A204.1 (cell line): ENCODE measurements around the gene FOSL1.

Experiments
- FAIRE-seq: peaks from 2 replicates; lab custom pipeline; 2012; peaks lifted over from hg19 to GRCh38; lab: Jason Lieb, UNC

The FOSL1 gene

GRCh38 chr11:65882120-65883057 is 17.8 kb downstream of the FOSL1 start:
- no peak for FAIRE-seq

- FAIRE-seq, result no peak
Measured at GRCh38 chr11:65880844-65881421, 19.3 kb downstream of the FOSL1 start.

- FAIRE-seq, result no peak
Measured at GRCh38 chr11:65880027-65880426, 20.2 kb downstream of the FOSL1 start.

- FAIRE-seq, result no peak
Measured at GRCh38 chr11:65879617-65880016, 20.6 kb downstream of the FOSL1 start, which contains the start of gene CTSW. Gene CTSW (plus strand): TSS chr11:65879837. CDS start chr11:65879855, 18 bp downstream.

GRCh38 chr11:65873318-65874156 is 26.7 kb downstream of the FOSL1 start:
- FAIRE-seq, result peak; percentile 90

- no peak for FAIRE-seq
Measured at GRCh38 chr11:65872586-65873317, 27.4 kb downstream of the FOSL1 start, which contains the start of gene EFEMP2. Gene EFEMP2 (minus strand): TSS chr11:65872800. CDS start chr11:65872354, 446 bp downstream.

GRCh38 chr11:65871811-65872548 is 28.2 kb downstream of the FOSL1 start:
- FAIRE-seq, result no peak

- no peak for FAIRE-seq
Measured at GRCh38 chr11:65870706-65871681, 29.2 kb downstream of the FOSL1 start.

- FAIRE-seq, result no peak
Measured at GRCh38 chr11:65870307-65870658, 29.9 kb downstream of the FOSL1 start.

GRCh38 chr11:65869643-65870306 is 30.4 kb downstream of the FOSL1 start:
- no peak for FAIRE-seq

- FAIRE-seq, result no peak
Measured at GRCh38 chr11:65868907-65869306, 31.3 kb downstream of the FOSL1 start.

- no peak for FAIRE-seq
Measured at GRCh38 chr11:65868076-65868667, 32.0 kb downstream of the FOSL1 start.

GRCh38 chr11:65867284-65868071 is 32.7 kb downstream of the FOSL1 start:
- FAIRE-seq, result no peak

- no peak for FAIRE-seq
Measured at GRCh38 chr11:65866509-65867283, 33.5 kb downstream of the FOSL1 start.

GRCh38 chr11:65865550-65866172 is 34.5 kb downstream of the FOSL1 start:
- FAIRE-seq, result no peak

GRCh38 chr11:65864706-65865471 is 35.3 kb downstream of the FOSL1 start:
- FAIRE-seq, result no peak
